ENCODE measurements around the gene OR6C68. TPM values are rescaled to one million over a fixed set of nuclear protein-coding genes. Genes with fewer than 3 reads are reported as not detected.
"Not testable (repeated sequence)": the region's sequence is repeated elsewhere in the genome, so short reads cannot be mapped to it uniquely, and the experiment has no call there.

The OR6C68 gene
- total RNA-seq, 1 donor from 2014 or later, result not detected

DNA sequence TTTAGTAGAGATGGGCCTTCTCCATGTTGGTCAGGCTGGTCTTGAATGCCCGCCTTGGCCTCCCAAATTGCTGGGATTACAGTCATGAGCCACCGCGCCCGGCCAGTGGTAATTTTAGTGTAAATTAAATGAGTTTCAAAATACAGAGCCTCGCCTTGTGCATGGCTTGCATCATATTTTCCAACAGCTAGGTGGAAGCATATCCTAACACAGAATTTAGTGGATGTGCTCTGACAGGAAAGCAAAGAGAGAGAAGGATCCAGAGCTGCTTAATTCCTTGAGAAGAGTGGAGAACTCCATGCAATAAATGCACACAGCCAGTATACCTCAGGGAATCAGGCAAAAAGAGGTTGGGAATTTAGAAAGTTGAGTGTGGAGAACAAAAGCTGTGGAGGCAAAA lies 45.9 kb upstream of the OR6C68 start:
- no peaks in the 10 kb centered on the region for H3K4me1 ChIP-seq (ENCODE audit: insufficient read depth, low read length)
- Mint-ChIP-seq H3K9me3 (ENCODE audit: unreplicated experiment) (no peaks in the 10 kb centered on the region), H3K4me1 (ENCODE audit: low read depth, unreplicated experiment) (no peaks in the 10 kb centered on the region), H3K27ac (ENCODE audit: unreplicated experiment) (no peak overlapping the region), H3K36me3 (ENCODE audit: low read depth, unreplicated experiment) (no peaks in the 10 kb centered on the region), H3K27me3 (ENCODE audit: low read depth, unreplicated experiment) (no peaks in the 10 kb centered on the region), H3K4me3 (ENCODE audit: unreplicated experiment) (no peak overlapping the region)
- no peak overlapping the region for H2AFZ ChIP-seq (ENCODE audit: low read depth, low read length)
- H3K4me2 ChIP-seq (ENCODE audit: low read length), result no peak overlapping the region
- no peak overlapping the region for H3K4me3 ChIP-seq (ENCODE audit: insufficient read depth, low read depth, low read length)
- no peak for FAIRE-seq
- H3K27me3 ChIP-seq (ENCODE audit: insufficient read depth, low read length), result no peaks in the 10 kb centered on the region
- TF ChIP-seq, protein P1, sequence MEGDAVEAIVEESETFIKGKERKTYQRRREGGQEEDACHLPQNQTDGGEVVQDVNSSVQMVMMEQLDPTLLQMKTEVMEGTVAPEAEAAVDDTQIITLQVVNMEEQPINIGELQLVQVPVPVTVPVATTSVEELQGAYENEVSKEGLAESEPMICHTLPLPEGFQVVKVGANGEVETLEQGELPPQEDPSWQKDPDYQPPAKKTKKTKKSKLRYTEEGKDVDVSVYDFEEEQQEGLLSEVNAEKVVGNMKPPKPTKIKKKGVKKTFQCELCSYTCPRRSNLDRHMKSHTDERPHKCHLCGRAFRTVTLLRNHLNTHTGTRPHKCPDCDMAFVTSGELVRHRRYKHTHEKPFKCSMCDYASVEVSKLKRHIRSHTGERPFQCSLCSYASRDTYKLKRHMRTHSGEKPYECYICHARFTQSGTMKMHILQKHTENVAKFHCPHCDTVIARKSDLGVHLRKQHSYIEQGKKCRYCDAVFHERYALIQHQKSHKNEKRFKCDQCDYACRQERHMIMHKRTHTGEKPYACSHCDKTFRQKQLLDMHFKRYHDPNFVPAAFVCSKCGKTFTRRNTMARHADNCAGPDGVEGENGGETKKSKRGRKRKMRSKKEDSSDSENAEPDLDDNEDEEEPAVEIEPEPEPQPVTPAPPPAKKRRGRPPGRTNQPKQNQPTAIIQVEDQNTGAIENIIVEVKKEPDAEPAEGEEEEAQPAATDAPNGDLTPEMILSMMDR (IDR thresholded peaks at IDR 0.05; ENCODE audit: insufficient read depth, low read depth, low read length), result no peak
- no peak for TF ChIP-seq EZH2 (IDR thresholded peaks at IDR 0.05; ENCODE audit: insufficient read depth, low read length)
- no peak overlapping the region for H3K27ac ChIP-seq (ENCODE audit: low read depth, low read length)
- H4K20me1 ChIP-seq (ENCODE audit: insufficient read depth, low read length), result no peaks in the 10 kb centered on the region
- H3K79me2 ChIP-seq (ENCODE audit: insufficient read depth, low read length), result no peaks in the 10 kb centered on the region
- no peaks in the 10 kb centered on the region for H3K36me3 ChIP-seq (ENCODE audit: insufficient read depth, low read length)
- H3K9me3 ChIP-seq (ENCODE audit: insufficient read depth, low read depth, low read length), result no peaks in the 10 kb centered on the region
- H3K9ac ChIP-seq (ENCODE audit: low read length), result no peak overlapping the region
- no peak for DNase-seq (ENCODE audit: low read depth)

DNA sequence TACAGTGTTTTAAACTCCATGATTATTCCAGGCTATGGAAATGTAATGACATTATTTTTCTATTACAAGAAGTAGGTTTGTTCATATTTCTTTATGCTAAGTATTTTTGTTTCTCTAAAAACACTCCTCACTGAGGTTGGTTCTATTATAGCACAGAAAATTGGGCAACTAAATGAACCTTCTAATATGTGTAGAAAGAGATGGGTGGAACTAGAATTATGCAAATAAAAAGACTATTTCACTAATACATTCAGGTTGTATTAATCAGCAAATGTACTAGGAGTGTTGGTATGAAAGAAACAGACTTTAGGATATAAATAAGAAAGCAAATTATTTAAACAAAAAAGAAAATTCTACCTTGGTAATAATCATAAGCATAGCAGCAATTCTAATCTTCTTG lies 43.4 kb upstream of the OR6C68 start:
- Mint-ChIP-seq H3K9me3 (ENCODE audit: unreplicated experiment) (no peaks in the 10 kb centered on the region), H3K36me3 (ENCODE audit: low read depth, unreplicated experiment) (no peaks in the 10 kb centered on the region), H3K4me1 (ENCODE audit: low read depth, unreplicated experiment) (no peaks in the 10 kb centered on the region), H3K4me3 (ENCODE audit: unreplicated experiment) (no peak overlapping the region), H3K27ac (ENCODE audit: unreplicated experiment) (no peak overlapping the region), H3K27me3 (ENCODE audit: low read depth, unreplicated experiment) (no peaks in the 10 kb centered on the region)
- FAIRE-seq (no peak), DNase-seq (ENCODE audit: low read depth) (no peak)
- Histone ChIP-seq H3K9ac (ENCODE audit: low read length) (no peak overlapping the region), H3K4me2 (ENCODE audit: low read length) (no peak overlapping the region), H4K20me1 (ENCODE audit: insufficient read depth, low read length) (no peaks in the 10 kb centered on the region), H3K27ac (ENCODE audit: low read depth, low read length) (no peak overlapping the region), H3K9me3 (ENCODE audit: insufficient read depth, low read depth, low read length) (no peaks in the 10 kb centered on the region), H3K79me2 (ENCODE audit: insufficient read depth, low read length) (no peaks in the 10 kb centered on the region), H3K4me3 (ENCODE audit: insufficient read depth, low read depth, low read length) (no peak overlapping the region), H3K4me1 (ENCODE audit: insufficient read depth, low read length) (no peaks in the 10 kb centered on the region), H3K36me3 (ENCODE audit: insufficient read depth, low read length) (no peaks in the 10 kb centered on the region), H3K27me3 (ENCODE audit: insufficient read depth, low read length) (no peaks in the 10 kb centered on the region), H2AFZ (ENCODE audit: low read depth, low read length) (no peak overlapping the region)
- no peak for TF ChIP-seq EZH2 (IDR thresholded peaks at IDR 0.05; ENCODE audit: insufficient read depth, low read length)
- TF ChIP-seq, protein P1 (IDR thresholded peaks at IDR 0.05; ENCODE audit: insufficient read depth, low read depth, low read length), result no peak

DNA sequence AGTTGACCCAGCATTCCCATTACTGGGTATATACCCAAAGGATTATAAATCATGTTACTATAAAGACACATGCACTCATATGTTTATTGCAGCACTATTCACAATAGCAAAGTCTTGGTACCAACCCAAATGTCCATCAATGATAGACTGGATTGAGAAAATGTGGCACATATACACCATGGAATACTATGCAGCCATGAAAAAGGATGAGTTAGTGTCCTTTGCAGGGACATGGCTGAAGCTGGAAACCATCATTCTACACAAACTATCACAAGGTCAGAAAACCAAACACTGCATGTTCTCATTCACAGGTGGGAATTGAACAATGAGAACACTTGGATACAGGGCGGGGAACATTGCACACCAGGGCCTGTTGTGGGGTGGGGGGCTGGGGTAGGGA lies 27.3 kb upstream of the OR6C68 start:
- H3K4me1 Mint-ChIP-seq (ENCODE audit: low read depth, unreplicated experiment); H2AFZ ChIP-seq (ENCODE audit: low read depth, low read length); H3K4me3 ChIP-seq (ENCODE audit: insufficient read depth, low read depth, low read length); H3K4me1 ChIP-seq (ENCODE audit: insufficient read depth, low read length); H3K27me3 ChIP-seq (ENCODE audit: insufficient read depth, low read length); H3K27me3 Mint-ChIP-seq (ENCODE audit: low read depth, unreplicated experiment); H4K20me1 ChIP-seq (ENCODE audit: insufficient read depth, low read length); FAIRE-seq; H3K27ac Mint-ChIP-seq (ENCODE audit: unreplicated experiment); H3K36me3 ChIP-seq (ENCODE audit: insufficient read depth, low read length); H3K9me3 ChIP-seq (ENCODE audit: insufficient read depth, low read depth, low read length); DNase-seq (ENCODE audit: low read depth); H3K27ac ChIP-seq (ENCODE audit: low read depth, low read length); H3K9ac ChIP-seq (ENCODE audit: low read length); H3K4me2 ChIP-seq (ENCODE audit: low read length); H3K9me3 Mint-ChIP-seq (ENCODE audit: unreplicated experiment); H3K4me3 Mint-ChIP-seq (ENCODE audit: unreplicated experiment); H3K36me3 Mint-ChIP-seq (ENCODE audit: low read depth, unreplicated experiment); H3K79me2 ChIP-seq (ENCODE audit: insufficient read depth, low read length): not testable (repeated sequence)
